ENCODE data around the gene ROBO2.

DNA sequence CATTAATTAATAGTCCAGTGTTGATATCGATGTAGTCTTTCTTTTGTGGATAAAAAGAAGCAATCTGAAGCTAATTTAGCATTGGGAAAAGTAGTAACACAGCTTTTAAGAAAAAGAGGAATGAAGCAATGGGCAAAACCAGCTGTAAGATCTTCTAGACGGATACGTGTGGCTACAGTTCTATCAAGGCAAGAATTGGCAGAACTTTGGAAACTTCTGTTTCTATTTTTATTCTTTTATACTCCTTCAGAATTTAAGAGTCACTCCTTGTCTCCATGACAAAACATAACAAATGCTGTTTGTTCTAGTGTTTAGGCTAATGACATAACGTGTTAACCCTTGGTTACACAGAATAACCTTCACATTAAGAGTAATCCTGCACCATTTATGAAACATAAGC, 289.2 kb downstream of the ROBO2 start:
- TF ChIP-seq, protein P1, sequence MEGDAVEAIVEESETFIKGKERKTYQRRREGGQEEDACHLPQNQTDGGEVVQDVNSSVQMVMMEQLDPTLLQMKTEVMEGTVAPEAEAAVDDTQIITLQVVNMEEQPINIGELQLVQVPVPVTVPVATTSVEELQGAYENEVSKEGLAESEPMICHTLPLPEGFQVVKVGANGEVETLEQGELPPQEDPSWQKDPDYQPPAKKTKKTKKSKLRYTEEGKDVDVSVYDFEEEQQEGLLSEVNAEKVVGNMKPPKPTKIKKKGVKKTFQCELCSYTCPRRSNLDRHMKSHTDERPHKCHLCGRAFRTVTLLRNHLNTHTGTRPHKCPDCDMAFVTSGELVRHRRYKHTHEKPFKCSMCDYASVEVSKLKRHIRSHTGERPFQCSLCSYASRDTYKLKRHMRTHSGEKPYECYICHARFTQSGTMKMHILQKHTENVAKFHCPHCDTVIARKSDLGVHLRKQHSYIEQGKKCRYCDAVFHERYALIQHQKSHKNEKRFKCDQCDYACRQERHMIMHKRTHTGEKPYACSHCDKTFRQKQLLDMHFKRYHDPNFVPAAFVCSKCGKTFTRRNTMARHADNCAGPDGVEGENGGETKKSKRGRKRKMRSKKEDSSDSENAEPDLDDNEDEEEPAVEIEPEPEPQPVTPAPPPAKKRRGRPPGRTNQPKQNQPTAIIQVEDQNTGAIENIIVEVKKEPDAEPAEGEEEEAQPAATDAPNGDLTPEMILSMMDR (IDR thresholded peaks at IDR 0.05) = no peak
- no peak for TF ChIP-seq ZFX (IDR thresholded peaks at IDR 0.05; ENCODE audit: borderline replicate concordance)

All from 22Rv1 (cell line).